CD4-positive, alpha-beta T cell treated with Interleukin-21 for 1 hour (primary cell): ENCODE measurements around the gene TMEM108.

Source experiments
- DNase-seq: peaks from one replicate; pipeline ENCODE4 v3.0.0-alpha.2; 2020

Gene TMEM108

GRCh38 chr3:133442518-133442917 lies 404.3 kb downstream of the TMEM108 start:
- DNase-seq = no peak

DNA sequence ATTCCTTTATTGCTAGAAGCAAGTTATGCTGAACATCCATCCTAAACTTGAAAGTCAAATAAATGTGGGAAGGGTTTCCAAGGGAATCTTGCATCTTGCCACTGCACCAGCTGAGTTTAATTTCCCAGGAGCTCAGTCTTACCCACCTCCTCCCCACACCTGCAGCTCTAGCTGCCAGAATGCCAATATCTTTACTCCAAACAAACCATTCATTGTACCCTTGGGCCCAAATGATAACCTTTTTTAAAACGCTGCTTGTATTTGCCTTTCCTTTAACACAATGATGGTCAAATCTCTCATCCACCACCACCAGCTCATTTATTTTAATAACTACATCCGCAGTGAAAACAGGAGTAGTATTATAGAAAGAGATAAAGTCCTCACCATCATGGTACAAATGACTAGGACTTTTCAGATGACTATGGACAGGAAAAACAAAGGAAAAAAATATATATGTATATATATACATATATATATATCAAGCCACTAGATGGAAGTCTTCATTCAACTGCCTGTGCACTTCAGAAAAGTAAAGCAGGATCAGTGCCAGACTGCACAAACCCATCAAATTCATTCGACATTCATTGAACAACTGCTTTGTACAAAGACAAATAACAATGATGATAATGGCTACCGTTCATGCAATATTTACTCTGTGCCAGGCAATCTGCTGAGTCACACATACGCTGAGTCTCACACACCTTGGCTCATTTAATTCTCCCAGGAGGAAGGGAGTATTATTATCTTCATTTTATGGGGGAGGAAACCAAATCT lies 405.6 kb downstream of the TMEM108 start:
- DNase-seq = no peak

DNA sequence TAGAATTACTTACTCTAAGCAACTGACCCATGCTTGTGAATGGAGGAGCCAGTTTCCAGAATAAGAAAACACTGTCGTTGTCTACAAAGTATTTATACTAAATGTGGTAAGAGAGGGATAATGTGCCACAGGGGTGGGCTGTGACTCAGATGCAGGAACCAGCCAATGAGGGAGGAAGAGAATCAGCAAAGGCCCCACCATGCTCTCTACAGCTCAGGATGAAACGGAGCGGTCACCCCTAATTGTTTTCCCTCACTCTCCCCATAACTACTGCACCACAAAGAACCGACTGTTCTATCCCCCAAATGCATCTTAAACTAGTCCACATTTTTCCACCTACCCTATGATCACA lies 406.2 kb downstream of the TMEM108 start:
- no peak for DNase-seq

DNA sequence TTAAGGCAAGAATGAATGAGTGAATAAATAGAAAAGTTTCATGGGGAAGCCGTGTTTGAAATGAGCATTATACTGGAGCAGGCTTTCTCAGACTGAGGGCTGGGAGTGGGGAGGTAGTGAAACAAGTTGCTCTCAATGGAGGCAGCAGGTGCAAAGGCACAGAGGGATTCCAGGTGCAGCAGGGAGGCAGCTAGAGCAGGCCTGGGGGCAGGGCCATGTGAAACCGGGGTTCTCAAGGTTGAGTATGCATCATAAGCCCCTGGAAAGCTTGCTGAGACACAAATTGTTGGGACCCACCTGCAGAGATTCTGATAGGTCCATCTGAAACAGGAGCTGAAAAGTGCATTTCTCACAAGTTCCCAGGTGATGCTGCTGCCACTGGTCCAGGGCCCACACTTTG lies 406.9 kb downstream of the TMEM108 start:
- no peak for DNase-seq
